ENCODE data around the gene MOB2. TPM values are rescaled to one million over a fixed set of nuclear protein-coding genes. Genes with fewer than 3 reads are reported as not detected.

The MOB2 gene
- total RNA-seq, 1 experiment from 2014 or later: 22.7 TPM

DNA sequence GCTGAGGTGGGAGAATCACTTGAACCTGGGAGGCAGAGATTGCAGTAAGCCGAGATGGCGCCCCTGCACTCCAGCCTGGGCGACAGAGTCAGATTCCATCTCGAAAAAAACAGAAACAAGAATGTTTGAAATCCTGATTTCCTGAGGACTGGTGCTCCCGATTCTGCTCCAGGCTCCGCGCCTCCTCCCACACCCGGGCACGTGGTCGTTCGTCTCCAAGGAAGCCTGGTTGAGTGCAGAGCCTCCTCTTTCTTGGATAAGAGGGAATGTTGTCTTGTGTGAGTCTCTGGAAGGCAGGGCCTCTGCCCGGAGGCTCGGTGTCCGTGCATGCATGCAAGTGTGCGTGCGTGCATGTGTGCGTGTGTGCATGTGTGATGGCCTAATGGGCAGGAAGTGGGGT lies 66.8 kb downstream of the MOB2 start:
- Histone ChIP-seq H2BK120ac (ENCODE audit: low read depth, low read length, poor library complexity, severe bottlenecking) (no peak overlapping the region), H3K9ac (ENCODE audit: extremely low read depth, insufficient read length, low read length) (no peak overlapping the region), H3K79me2 (ENCODE audit: insufficient read depth, low read length) (peaks cover 3% of the 10 kb centered on the region; the same call in 1 of the 2 replicates), H2BK15ac (ENCODE audit: low read depth, low read length) (no peak overlapping the region), H2BK5ac (ENCODE audit: insufficient read length, low read length) (no peak overlapping the region), H3K56ac (ENCODE audit: insufficient read length, low read depth, low read length) (no peak overlapping the region), H3K4me1 (ENCODE audit: insufficient read depth, low read length) (no peaks in the 10 kb centered on the region), H3K27ac (ENCODE audit: insufficient read length, low read depth, low read length) (no peak overlapping the region), H3T11ph (ENCODE audit: low read length) (no peak overlapping the region), H2BK20ac (ENCODE audit: low read depth, low read length, poor library complexity, severe bottlenecking) (no peak overlapping the region), H3K14ac (ENCODE audit: insufficient read depth, low read length) (no peak overlapping the region), H2BK12ac (ENCODE audit: insufficient read length, low read depth, low read length) (no peak overlapping the region), H2AFZ (ENCODE audit: low read length) (no peak overlapping the region), H3K4me2 (ENCODE audit: insufficient read depth, insufficient read length, low read length) (no peak overlapping the region), H3K23ac (ENCODE audit: insufficient read length, low read depth, low read length) (no peak overlapping the region), H4K8ac (replicated peaks; ENCODE audit: insufficient read length, low read depth, low read length) (no peak overlapping the region), H4K91ac (ENCODE audit: insufficient read length, low read depth, low read length) (no peak overlapping the region), H3K79me1 (ENCODE audit: insufficient read depth, low read depth, low read length, poor library complexity, severe bottlenecking) (peaks cover 8% of the 10 kb centered on the region), H4K5ac (ENCODE audit: insufficient read length, low read depth, low read length) (no peak overlapping the region), H3K4ac (ENCODE audit: low read depth, low read length) (no peak overlapping the region), H3K9me3 (ENCODE audit: control insufficient read depth, low read depth, low read length) (peaks cover 25% of the 10 kb centered on the region), H4K20me1 (ENCODE audit: control insufficient read depth, insufficient read depth, insufficient read length) (no peaks in the 10 kb centered on the region), H3K27me3 (ENCODE audit: insufficient read depth, low read length) (no peaks in the 10 kb centered on the region), H3K23me2 (ENCODE audit: insufficient read length, low read depth, low read length, poor library complexity, severe bottlenecking) (no peaks in the 10 kb centered on the region), H2AK5ac (ENCODE audit: insufficient read length, low read length) (no peak overlapping the region), H3K18ac (ENCODE audit: insufficient read length, low read depth, low read length) (no peak overlapping the region)
- Mint-ChIP-seq H3K4me1 (no peaks in the 10 kb centered on the region), H3K27ac (no peak overlapping the region), H3K4me3 (no peak overlapping the region), H3K27me3 (ENCODE audit: low read depth) (peaks cover 8% of the 10 kb centered on the region), H3K36me3 (ENCODE audit: insufficient read depth in 1 of 3, low read depth in 3 of 3) (peaks cover 24 to 35% (median 26%) of the 10 kb centered on the region in 3 experiments), H3K9me3 (peaks cover 39 to 50% of the 10 kb centered on the region in 2 experiments)
- TF ChIP-seq, protein P1, sequence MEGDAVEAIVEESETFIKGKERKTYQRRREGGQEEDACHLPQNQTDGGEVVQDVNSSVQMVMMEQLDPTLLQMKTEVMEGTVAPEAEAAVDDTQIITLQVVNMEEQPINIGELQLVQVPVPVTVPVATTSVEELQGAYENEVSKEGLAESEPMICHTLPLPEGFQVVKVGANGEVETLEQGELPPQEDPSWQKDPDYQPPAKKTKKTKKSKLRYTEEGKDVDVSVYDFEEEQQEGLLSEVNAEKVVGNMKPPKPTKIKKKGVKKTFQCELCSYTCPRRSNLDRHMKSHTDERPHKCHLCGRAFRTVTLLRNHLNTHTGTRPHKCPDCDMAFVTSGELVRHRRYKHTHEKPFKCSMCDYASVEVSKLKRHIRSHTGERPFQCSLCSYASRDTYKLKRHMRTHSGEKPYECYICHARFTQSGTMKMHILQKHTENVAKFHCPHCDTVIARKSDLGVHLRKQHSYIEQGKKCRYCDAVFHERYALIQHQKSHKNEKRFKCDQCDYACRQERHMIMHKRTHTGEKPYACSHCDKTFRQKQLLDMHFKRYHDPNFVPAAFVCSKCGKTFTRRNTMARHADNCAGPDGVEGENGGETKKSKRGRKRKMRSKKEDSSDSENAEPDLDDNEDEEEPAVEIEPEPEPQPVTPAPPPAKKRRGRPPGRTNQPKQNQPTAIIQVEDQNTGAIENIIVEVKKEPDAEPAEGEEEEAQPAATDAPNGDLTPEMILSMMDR (conservative IDR thresholded peaks at IDR 0.05): no peak
- DNase-seq: no peak
- no CpG with 5 or more reads among the region's 17 CpGs for WGBS (ENCODE audit: extremely low coverage, insufficient read length, low lambda C conversion rate)

Other genes starting within 250 kb of the MOB2 start
- 32.3 and 32.4 TPM in 2 replicates for gene TOLLIP, start 177.1 kb downstream of the MOB2 start, total RNA-seq (2021)
- gene BRSK2, start 96.8 kb downstream of the MOB2 start, total RNA-seq (2021): 24.2 and 28.4 TPM in 2 replicates
- 3.2 and 4.4 TPM in 2 replicates for gene DUSP8, start 85.5 kb upstream of the MOB2 start, total RNA-seq (2021)
- gene KRTAP5-1, start 98.5 kb upstream of the MOB2 start, total RNA-seq (2021): not detected in 2 replicates
- not detected in 2 replicates for gene KRTAP5-2, start 111.5 kb upstream of the MOB2 start, total RNA-seq (2021)
- gene KRTAP5-3, start 121.7 kb upstream of the MOB2 start, total RNA-seq (2021): not detected in 2 replicates
- gene KRTAP5-4, start 135.4 kb upstream of the MOB2 start, total RNA-seq (2021): not detected in 2 replicates
- gene KRTAP5-5, start 143.0 kb upstream of the MOB2 start, total RNA-seq (2021): not detected in 2 replicates
- gene KRTAP5-6, start 210.4 kb upstream of the MOB2 start, total RNA-seq (2021): not detected in 2 replicates